Keratinocyte (primary cell): ENCODE data around the gene DLK2.

Experiments
- CTCF ChIP-seq, 3 experiments: IDR thresholded peaks in 1 of 3; conservative IDR thresholded peaks in 1 of 3; optimal IDR thresholded peaks in 1 of 3; 2 replicates in 2 of 3; 3 replicates in 1 of 3; pipeline versions ENCODE3 to v1.5.1; 2011; ENCODE audit warnings: low read length in 3 of 3, mild to moderate bottlenecking in 3 of 3, moderate library complexity in 2 of 3, control low read depth in 1 of 3, inconsistent platforms in 1 of 3; ENCODE audit not compliant: insufficient read depth in 2 of 3; ENCODE audit errors: extremely low read depth in 1 of 3
- EZH2 ChIP-seq: IDR thresholded peaks from one replicate; pipeline ENCODE4 v1.6.1; 2012; ENCODE audit warnings: inconsistent platforms, mild to moderate bottlenecking, low read length, moderate library complexity

- TF ChIP-seq CTCF (optimal IDR thresholded peaks at IDR 0.05 in 1 of 3, IDR thresholded peaks at IDR 0.05 in 1 of 3, conservative IDR thresholded peaks at IDR 0.05 in 1 of 3; ENCODE audit: extremely low read depth in 1 of 3, insufficient read depth in 2 of 3, low read length in 3 of 3) (no peak), EZH2 (no peak)
Observed at GRCh38 chr6:43434943-43435342, 20.4 kb downstream of the DLK2 start.
